H1 (cell line): ENCODE data around the gene SLMAP. TPM values are rescaled to one million over a fixed set of nuclear protein-coding genes. Genes with fewer than 3 reads are reported as not detected.

Experiments used
- HDAC2 ChIP-seq, 2 experiments: fragments of 300-600 bp in 1 of 2; sonication (generic) in 1 of 2; IDR thresholded peaks; 2 replicates each; pipeline ENCODE4 v1.6.1; 2011 to 2012; ENCODE audit warnings: low read depth in 2 of 2, low read length in 2 of 2, mild to moderate bottlenecking in 2 of 2, moderate library complexity in 2 of 2, borderline replicate concordance in 1 of 2, inconsistent platforms in 1 of 2
- SIN3A ChIP-seq, 2 experiments: IDR thresholded peaks in 1 of 2; conservative IDR thresholded peaks in 1 of 2; 2 replicates each; pipeline ENCODE4 v1.6.1; 2011 to 2012; ENCODE audit warnings: low read length in 2 of 2, improper control_type of control experiment in 1 of 2, low read depth in 1 of 2, mild to moderate bottlenecking in 1 of 2
- TAF7 ChIP-seq: optimal IDR thresholded peaks from 2 replicates; pipeline ENCODE3; 2011; ENCODE audit warnings: low read depth, mild to moderate bottlenecking, inconsistent platforms, low read length, moderate library complexity, borderline replicate concordance
- polyA plus RNA-seq, 7 experiments: library from polyadenylated mRNA; depleted of rRNA in 3 of 7; stranded (reverse) in 5 of 7; unstranded in 2 of 7; fragments of >200 nt in 5 of 7; fragments of 200-250 nt in 2 of 7; gene quantifications; 1 replicate in 5 of 7; 2 replicates in 1 of 7; 4 replicates in 1 of 7; pipeline versions ENCODE4 v1.2.1 to v1.2.3, GENCODE V29; 2011 to 2013; ENCODE audit warnings: missing spikeins in 2 of 7, mixed read lengths in 2 of 7
- total RNA-seq: library from RNA; stranded (reverse); fragmentation: NEBNext Ultra II Directional; extraction: Animal tissue kit (Norgen Biotek cat#: 25700); gene quantifications from 2 replicates; pipeline ENCODE4 v1.2.1, GENCODE V29; 2021

The SLMAP gene
- total and polyA plus RNA-seq, 2 of the 8 experiments (the other 6 are each of a cell fraction or from before 2014, with no cell fraction given) = 13.6 to 70.4 TPM

DNA sequence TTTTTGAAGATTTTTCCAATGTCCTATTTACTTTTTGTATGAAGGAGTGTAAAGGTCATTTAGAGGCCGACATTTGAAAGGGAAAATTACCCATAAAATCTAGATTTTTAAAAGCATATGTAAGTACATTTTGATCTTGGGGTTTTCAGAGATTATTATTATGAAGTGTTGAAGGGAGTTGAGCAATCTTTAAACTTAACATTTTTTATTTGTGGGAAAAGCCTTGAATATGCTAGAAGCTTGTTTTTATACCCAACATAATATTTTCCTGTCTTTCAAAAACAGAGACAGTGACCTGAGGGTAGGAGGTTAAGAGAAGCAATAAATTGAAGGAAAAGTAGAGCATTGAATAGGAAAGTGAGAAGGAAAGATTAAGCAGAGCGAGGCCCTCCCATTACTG is 85.7 kb downstream of the SLMAP start (continued):
- TF ChIP-seq SIN3A (conservative IDR thresholded peaks at IDR 0.05 in 1 of 2, IDR thresholded peaks at IDR 0.05 in 1 of 2; ENCODE audit: low read depth in 1 of 2, low read length in 2 of 2) (no peak), TAF7 (no peak), HDAC2 (IDR thresholded peaks at IDR 0.05; ENCODE audit: borderline replicate concordance in 1 of 2, low read depth in 2 of 2, low read length in 2 of 2) (no peak)
- TF ChIP-seq, all 59 proteins: peak for 0
